Astrocyte of the cerebellum (primary cell): ENCODE measurements around the gene STARD10.

Source experiments
- DNase-seq: peaks from one replicate; pipeline ENCODE4 v3.0.0-alpha.2; 2011; ENCODE audit warnings: low read depth
- H3K4me3 ChIP-seq: 2 replicates; pipeline ENCODE4 v1.5.1; 2011; ENCODE audit warnings: mild to moderate bottlenecking, low read depth, low read length, moderate library complexity
- CTCF ChIP-seq: IDR thresholded peaks from 2 replicates; pipeline ENCODE4 v1.5.1; 2012; ENCODE audit warnings: low read length, low read depth, moderate library complexity, mild to moderate bottlenecking; ENCODE audit errors: missing control alignments
- in situ Hi-C: cut with HindIII; loops from 2 replicates; pipeline ENCODE4 v1.10.0; 2017; ENCODE audit warnings: low sequenced_read_pairs

The STARD10 gene

GRCh38 chr11:72732329-72732728 lies 61.5 kb downstream of the STARD10 start:
- DNase-seq, result no peak
- no peak for TF ChIP-seq CTCF
- no peak overlapping the region for H3K4me3 ChIP-seq
- in situ Hi-C loops, result no loop called here

GRCh38 chr11:72730737-72731136 lies 63.1 kb downstream of the STARD10 start:
- in situ Hi-C loops, result no loop called here
- no peak for DNase-seq
- no peak overlapping the region for H3K4me3 ChIP-seq
- TF ChIP-seq CTCF, result no peak

- in situ Hi-C loops, result no loop called here
- no peak for DNase-seq
- no peak for TF ChIP-seq CTCF
- H3K4me3 ChIP-seq, result no peak overlapping the region
Observed at GRCh38 chr11:72730243-72730642, 63.6 kb downstream of the STARD10 start.

GRCh38 chr11:72727521-72727920 lies 66.3 kb downstream of the STARD10 start:
- H3K4me3 ChIP-seq, result no peak overlapping the region
- in situ Hi-C loops, result no loop called here
- TF ChIP-seq CTCF, result no peak
- no peak for DNase-seq

- no peak for DNase-seq
- H3K4me3 ChIP-seq, result no peak overlapping the region
- in situ Hi-C loops, result no loop called here
- no peak for TF ChIP-seq CTCF
Observed at GRCh38 chr11:72726266-72727220, 67.3 kb downstream of the STARD10 start.

GRCh38 chr11:72725724-72726028 lies 68.2 kb downstream of the STARD10 start:
- no peak for TF ChIP-seq CTCF
- in situ Hi-C loops, result no loop called here

More at GRCh38 chr11:72725724-72726028, 68.2 kb downstream of the STARD10 start:
- DNase-seq, result no peak
- no peak overlapping the region for H3K4me3 ChIP-seq
